Keratinocyte (primary cell): ENCODE results near the gene CKAP2. TPM values are rescaled to one million over a fixed set of nuclear protein-coding genes. Genes with fewer than 3 reads are reported as not detected.
"Not testable (repeated sequence)": the region's sequence is repeated elsewhere in the genome, so short reads cannot be mapped to it uniquely, and the experiment has no call there.

ENCODE experiments used
- DNase-seq: peaks from one replicate; pipeline ENCODE4 v3.0.0-alpha.2; 2011; ENCODE audit warnings: low read depth, missing footprints, low spot score
- FAIRE-seq: peaks from 2 replicates; lab custom pipeline; 2011; peaks lifted over from hg19 to GRCh38; lab: Jason Lieb, UNC
- H2AFZ ChIP-seq: 2 replicates; pipeline ENCODE4 v1.6.0; 2012; ENCODE audit warnings: low read length, control low read depth, inconsistent platforms; ENCODE audit not compliant: control insufficient read depth
- H3K27ac ChIP-seq: 2 replicates; pipeline ENCODE4 v1.5.1; 2011; ENCODE audit warnings: low read length; ENCODE audit not compliant: control insufficient read depth, insufficient read depth
- H3K27me3 ChIP-seq: 3 replicates; pipeline ENCODE4 v1.6.0; 2011; ENCODE audit warnings: low read length; ENCODE audit not compliant: control insufficient read depth, insufficient read depth; ENCODE audit errors: extremely low read depth
- H3K36me3 ChIP-seq, 2 experiments: 2 replicates in 1 of 2; 3 replicates in 1 of 2; pipeline ENCODE4 v1.5.1; 2011; ENCODE audit warnings: low read length in 2 of 2, mild to moderate bottlenecking in 1 of 2; ENCODE audit not compliant: control insufficient read depth in 2 of 2, insufficient read depth in 2 of 2; ENCODE audit errors: extremely low read depth in 1 of 2
- H3K4me1 ChIP-seq: 3 replicates; pipeline ENCODE4 v1.5.1; 2011; ENCODE audit warnings: low read length; ENCODE audit not compliant: control insufficient read depth, insufficient read depth; ENCODE audit errors: extremely low read depth
- H3K4me2 ChIP-seq: 3 replicates; pipeline ENCODE4 v1.6.0; 2011; ENCODE audit warnings: low read depth, low read length; ENCODE audit not compliant: control insufficient read depth, insufficient read depth; ENCODE audit errors: extremely low read depth
- H3K4me3 ChIP-seq, 3 experiments: fragments of 200-600 bp in 1 of 3; sonication (generic) in 1 of 3; 2 replicates in 2 of 3; 3 replicates in 1 of 3; pipeline ENCODE4 v1.5.1; 2011 to 2016; ENCODE audit warnings: low read length in 3 of 3, mild to moderate bottlenecking in 3 of 3, control low read depth in 2 of 3, inconsistent platforms in 1 of 3, low read depth in 1 of 3, mixed read lengths in 1 of 3, mixed run types in 1 of 3, moderate library complexity in 1 of 3; ENCODE audit not compliant: control insufficient read depth in 2 of 3, insufficient read depth in 2 of 3; ENCODE audit errors: extremely low read depth in 1 of 3
- H3K79me2 ChIP-seq: 2 replicates; pipeline ENCODE4 v1.6.0; 2012; ENCODE audit warnings: low read length; ENCODE audit not compliant: control insufficient read depth, insufficient read depth
- H3K9ac ChIP-seq: 3 replicates; pipeline ENCODE4 v1.6.0; 2011; ENCODE audit warnings: low read length; ENCODE audit not compliant: control insufficient read depth, insufficient read depth; ENCODE audit errors: extremely low read depth
- H3K9me1 ChIP-seq: 3 replicates; pipeline ENCODE4 v1.6.0; 2011; ENCODE audit warnings: low read length; ENCODE audit not compliant: control insufficient read depth, insufficient read depth; ENCODE audit errors: extremely low read depth
- H3K9me3 ChIP-seq: 2 replicates; pipeline ENCODE4 v1.5.1; 2012; ENCODE audit warnings: low read depth, low read length; ENCODE audit not compliant: control insufficient read depth
- H4K20me1 ChIP-seq: 3 replicates; pipeline ENCODE4 v1.6.0; 2011; ENCODE audit warnings: low read length; ENCODE audit not compliant: control insufficient read depth, insufficient read depth; ENCODE audit errors: extremely low read depth
- dilution Hi-C: fragments of 300-500 bp; cut with MboI; formaldehyde crosslinking; loops from one replicate; pipeline ENCODE4 v1.7.0; 2020; ENCODE audit warnings: low sequenced_read_pairs; ENCODE audit not compliant: extremely low pct_ligation_motif_present
- polyA plus RNA-seq, 5 experiments: library from polyadenylated mRNA; depleted of rRNA in 3 of 5; stranded (reverse) in 3 of 5; stranded (forward) in 1 of 5; unstranded in 1 of 5; fragments of >200 nt; gene quantifications; 1 replicate in 1 of 5; 2 replicates in 3 of 5; 3 replicates in 1 of 5; pipeline versions ENCODE4 v1.2.1 to v1.2.3, GENCODE V29; 2011 to 2012; ENCODE audit warnings: missing spikeins in 2 of 5, low read depth in 1 of 5, low replicate concordance in 1 of 5

Gene CKAP2
- polyA plus RNA-seq, 1 donor (not counting 4 experiments of a cell fraction or from before 2014, with no cell fraction given) = 29.7 TPM

GRCh38 chr13:52505843-52506242, 50.6 kb downstream of the CKAP2 start:
- H3K4me3 ChIP-seq, H3K36me3 ChIP-seq, H4K20me1 ChIP-seq, H3K9ac ChIP-seq, H3K9me1 ChIP-seq, H3K27ac ChIP-seq, H3K27me3 ChIP-seq, H3K4me2 ChIP-seq, H3K79me2 ChIP-seq, H3K9me3 ChIP-seq, FAIRE-seq, DNase-seq, H3K4me1 ChIP-seq, dilution Hi-C loops, H2AFZ ChIP-seq: not testable (repeated sequence)

DNA sequence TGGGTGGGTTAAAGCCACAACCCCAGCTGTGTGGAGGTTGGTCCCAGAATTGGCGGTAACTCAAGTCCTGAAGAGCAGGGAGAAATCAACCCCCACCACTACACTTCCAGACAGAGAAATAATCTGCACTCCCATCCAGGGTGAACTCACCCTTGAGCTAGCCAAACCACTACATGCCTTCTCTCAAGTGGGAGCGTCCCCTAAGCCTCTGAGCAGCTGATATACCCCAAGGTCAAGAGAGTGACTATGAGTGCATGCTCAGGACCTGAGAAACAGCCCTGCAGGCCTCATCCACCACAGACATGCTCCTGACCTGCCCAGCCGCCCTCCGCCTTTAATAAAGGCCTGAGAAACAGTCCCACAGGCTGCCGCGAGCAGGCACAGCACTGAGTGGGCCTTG, 54.3 kb downstream of the CKAP2 start:
- FAIRE-seq, dilution Hi-C loops: not testable (repeated sequence)

DNA sequence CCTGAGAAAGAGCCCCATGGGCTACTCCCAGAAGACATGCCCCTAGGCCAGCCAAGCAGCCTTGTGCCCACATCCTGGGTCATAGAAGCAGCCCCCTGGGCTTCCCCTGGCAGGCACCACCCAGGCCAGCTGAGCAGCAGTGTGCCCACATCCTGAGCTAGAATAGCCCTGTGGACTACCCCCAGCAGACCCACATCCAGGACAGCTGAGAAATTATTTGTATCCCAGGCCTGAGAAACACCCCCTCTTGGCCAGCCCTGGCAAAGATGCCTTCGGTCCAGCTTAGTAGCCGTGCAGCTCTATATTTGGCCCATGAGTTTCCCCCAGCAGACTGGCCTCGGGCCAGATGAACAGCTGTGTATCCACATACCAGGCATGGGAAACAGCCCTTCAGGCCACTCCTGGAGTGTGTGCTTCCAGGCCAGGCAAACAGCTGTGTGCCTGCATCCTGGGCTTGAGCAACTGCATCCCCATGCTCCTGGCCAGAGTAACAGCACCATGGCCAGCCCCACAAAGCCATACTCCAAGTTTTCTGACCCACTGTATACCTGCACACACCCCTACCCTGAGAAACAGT, 55.0 kb downstream of the CKAP2 start:
- H3K79me2 ChIP-seq, DNase-seq, H3K27ac ChIP-seq, H3K9ac ChIP-seq, H4K20me1 ChIP-seq, dilution Hi-C loops, FAIRE-seq, H2AFZ ChIP-seq, H3K36me3 ChIP-seq, H3K9me1 ChIP-seq, H3K27me3 ChIP-seq, H3K4me3 ChIP-seq, H3K9me3 ChIP-seq, H3K4me2 ChIP-seq, H3K4me1 ChIP-seq: not testable (repeated sequence)

More for the DNA sequence above, 54.3 kb downstream of the CKAP2 start:
- not testable (repeated sequence) for H2AFZ ChIP-seq, H4K20me1 ChIP-seq, H3K79me2 ChIP-seq, H3K27ac ChIP-seq, H3K36me3 ChIP-seq, H3K4me2 ChIP-seq, H3K4me3 ChIP-seq, DNase-seq, H3K9me3 ChIP-seq, H3K27me3 ChIP-seq, H3K4me1 ChIP-seq, H3K9ac ChIP-seq, H3K9me1 ChIP-seq

- H4K20me1 ChIP-seq, H3K4me3 ChIP-seq, H3K4me2 ChIP-seq, H3K36me3 ChIP-seq, H3K27me3 ChIP-seq, DNase-seq, H3K4me1 ChIP-seq, H3K9ac ChIP-seq, H3K9me3 ChIP-seq, dilution Hi-C loops, H3K27ac ChIP-seq, H2AFZ ChIP-seq, H3K79me2 ChIP-seq, H3K9me1 ChIP-seq: not testable (repeated sequence)
- FAIRE-seq = peak; percentile 23
Observed at GRCh38 chr13:52511598-52511997, 56.3 kb downstream of the CKAP2 start.

- H3K27me3 ChIP-seq, H3K36me3 ChIP-seq, H4K20me1 ChIP-seq, FAIRE-seq, H3K4me1 ChIP-seq, H3K9me3 ChIP-seq, DNase-seq, dilution Hi-C loops, H3K4me2 ChIP-seq, H3K9me1 ChIP-seq, H3K9ac ChIP-seq, H3K4me3 ChIP-seq, H2AFZ ChIP-seq, H3K27ac ChIP-seq, H3K79me2 ChIP-seq: not testable (repeated sequence)
Observed at GRCh38 chr13:52513957-52514596, 58.8 kb downstream of the CKAP2 start.
